ENCODE results near the gene PGC. TPM values are rescaled to one million over a fixed set of nuclear protein-coding genes. Genes with fewer than 3 reads are reported as not detected.

Gene PGC
- total and polyA plus RNA-seq, 2 donors (not counting 3 experiments of a cell fraction or from before 2014, with no cell fraction given), result not detected

GRCh38 chr6:41702771-41703494 lies 44.3 kb downstream of the PGC start:
- no TSS peak for BruUV-seq (replicated peaks)
- FAIRE-seq, result no peak

DNA sequence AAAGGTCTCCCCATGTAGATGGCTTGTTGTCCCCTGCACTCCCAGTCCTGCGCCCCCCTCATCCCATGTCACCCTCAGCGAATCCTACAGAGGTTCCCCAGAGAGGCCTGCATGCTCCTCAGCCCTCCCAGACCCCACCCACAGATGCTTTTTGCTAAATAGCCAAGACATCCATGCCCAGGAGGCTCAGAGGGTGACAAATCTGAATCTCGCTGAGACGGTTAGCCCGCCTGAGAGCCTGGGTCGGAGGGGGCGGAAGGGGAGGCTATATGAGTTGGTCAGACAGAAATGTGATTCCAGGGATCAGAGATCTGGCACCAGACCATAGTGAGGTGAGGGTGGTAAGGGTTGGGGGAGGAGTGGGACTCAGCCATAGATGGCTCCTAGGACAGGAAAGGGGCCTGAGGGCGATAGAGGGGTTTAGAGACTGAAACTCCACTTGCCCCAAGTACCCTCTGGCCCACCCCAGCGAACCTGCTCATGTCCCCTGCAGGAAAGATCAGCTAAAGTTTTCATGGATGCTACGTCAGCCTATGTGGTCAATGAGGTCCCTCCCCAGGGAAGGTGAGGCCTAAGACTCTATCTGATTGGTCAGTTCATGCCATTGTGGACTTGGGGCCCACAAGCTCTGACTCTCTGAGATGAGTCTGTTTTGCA lies 45.0 kb downstream of the PGC start:
- DNase-seq (ENCODE audit: low read depth, low spot score), result no peak
- no peak overlapping the region for H3K4me3 ChIP-seq (replicated peaks in 1 of 3; ENCODE audit: insufficient read depth in 1 of 3, low read depth in 1 of 3, low read length in 3 of 3)
- no peak overlapping the region for H3K9ac ChIP-seq (replicated peaks; ENCODE audit: extremely low read depth, insufficient read depth, low read length)
- no TSS peak for BruUV-seq (replicated peaks)
- FAIRE-seq, result no peak
- H4K20me1 ChIP-seq (replicated peaks; ENCODE audit: control insufficient read depth, extremely low read depth, insufficient read depth, low read length), result no peaks in the 10 kb centered on the region
- H3K27ac ChIP-seq (ENCODE audit: insufficient read depth, low read depth, low read length), result no peak overlapping the region
- no peak overlapping the region for H2AFZ ChIP-seq (ENCODE audit: low read depth, low read length)
- no peak for TF ChIP-seq GATA2 (IDR thresholded peaks at IDR 0.05; ENCODE audit: insufficient read depth, insufficient read length, low read depth, low read length)
- no peak for TF ChIP-seq JUN (IDR thresholded peaks at IDR 0.05; ENCODE audit: borderline replicate concordance, insufficient read depth, insufficient read length, low read depth)
- no peak for TF ChIP-seq MAX (IDR thresholded peaks at IDR 0.05; ENCODE audit: insufficient read depth, insufficient read length)
- no peak for TF ChIP-seq MYC (IDR thresholded peaks at IDR 0.05; ENCODE audit: low read depth, low read length)
- TF ChIP-seq FOS (IDR thresholded peaks at IDR 0.05; ENCODE audit: borderline replicate concordance, insufficient read depth, low read length), result no peak
- no peak for TF ChIP-seq EZH2 (IDR thresholded peaks at IDR 0.05; ENCODE audit: borderline replicate concordance, low read depth, low read length, severe bottlenecking)
- no peak for TF ChIP-seq POLR2AphosphoS5 (IDR thresholded peaks at IDR 0.05; ENCODE audit: insufficient read depth, low read depth, low read length)
- TF ChIP-seq, protein P1, sequence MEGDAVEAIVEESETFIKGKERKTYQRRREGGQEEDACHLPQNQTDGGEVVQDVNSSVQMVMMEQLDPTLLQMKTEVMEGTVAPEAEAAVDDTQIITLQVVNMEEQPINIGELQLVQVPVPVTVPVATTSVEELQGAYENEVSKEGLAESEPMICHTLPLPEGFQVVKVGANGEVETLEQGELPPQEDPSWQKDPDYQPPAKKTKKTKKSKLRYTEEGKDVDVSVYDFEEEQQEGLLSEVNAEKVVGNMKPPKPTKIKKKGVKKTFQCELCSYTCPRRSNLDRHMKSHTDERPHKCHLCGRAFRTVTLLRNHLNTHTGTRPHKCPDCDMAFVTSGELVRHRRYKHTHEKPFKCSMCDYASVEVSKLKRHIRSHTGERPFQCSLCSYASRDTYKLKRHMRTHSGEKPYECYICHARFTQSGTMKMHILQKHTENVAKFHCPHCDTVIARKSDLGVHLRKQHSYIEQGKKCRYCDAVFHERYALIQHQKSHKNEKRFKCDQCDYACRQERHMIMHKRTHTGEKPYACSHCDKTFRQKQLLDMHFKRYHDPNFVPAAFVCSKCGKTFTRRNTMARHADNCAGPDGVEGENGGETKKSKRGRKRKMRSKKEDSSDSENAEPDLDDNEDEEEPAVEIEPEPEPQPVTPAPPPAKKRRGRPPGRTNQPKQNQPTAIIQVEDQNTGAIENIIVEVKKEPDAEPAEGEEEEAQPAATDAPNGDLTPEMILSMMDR (IDR thresholded peaks at IDR 0.05; ENCODE audit: extremely low read depth in 1 of 2, insufficient read depth in 1 of 2, low read depth in 1 of 2, low read length in 2 of 2), result no peak
- no peak for TF ChIP-seq POLR2A (IDR thresholded peaks at IDR 0.05; ENCODE audit: low read depth, low read length)
- POLR2A ChIA-PET, result no interaction called here
- CTCF ChIA-PET, result interaction anchor here (1.3 kb wide), 1 partner anchor 32 kb away, joined by 6 read pairs; no protein-coding TSS in a partner anchor
- no peaks in the 10 kb centered on the region for H3K36me3 ChIP-seq (ENCODE audit: control insufficient read depth in 2 of 2, extremely low read depth in 1 of 2, insufficient read depth in 2 of 2, low read length in 2 of 2)
- H3K9me3 ChIP-seq (replicated peaks; ENCODE audit: control insufficient read depth, insufficient read depth, low read length), result no peaks in the 10 kb centered on the region
- no peaks in the 10 kb centered on the region for H3K27me3 ChIP-seq (ENCODE audit: control insufficient read depth in 2 of 2, insufficient read depth in 2 of 2, low read length in 2 of 2)
- dilution Hi-C loops (cut with MboI; ENCODE audit: extremely low pct_ligation_motif_present, low sequenced_read_pairs) (no loop called here), intact Hi-C loops (cut with micrococcal nuclease) (no loop called here)
- H3K79me2 ChIP-seq (ENCODE audit: control insufficient read depth, insufficient read depth, low read length), result no peaks in the 10 kb centered on the region
- H3K4me1 ChIP-seq (ENCODE audit: control insufficient read depth, extremely low read depth, insufficient read depth, low read length), result peaks cover 19% of the 10 kb centered on the region
- no peak overlapping the region for H3K4me2 ChIP-seq (ENCODE audit: insufficient read depth, low read length)
- H3K9me1 ChIP-seq (replicated peaks; ENCODE audit: control insufficient read depth, extremely low read depth, insufficient read depth, low read length), result no peaks in the 10 kb centered on the region

More at GRCh38 chr6:41702771-41703494, 44.3 kb downstream of the PGC start:
- peaks cover 13% of the 10 kb centered on the region for H3K4me1 ChIP-seq (ENCODE audit: control insufficient read depth, extremely low read depth, insufficient read depth, low read length)
- no peak for TF ChIP-seq FOS (IDR thresholded peaks at IDR 0.05; ENCODE audit: borderline replicate concordance, insufficient read depth, low read length)
- no peak for TF ChIP-seq JUN (IDR thresholded peaks at IDR 0.05; ENCODE audit: borderline replicate concordance, insufficient read depth, insufficient read length, low read depth)
- TF ChIP-seq POLR2A (IDR thresholded peaks at IDR 0.05; ENCODE audit: low read depth, low read length), result no peak
- H3K9me3 ChIP-seq (replicated peaks; ENCODE audit: control insufficient read depth, insufficient read depth, low read length), result no peaks in the 10 kb centered on the region
- ChIA-PET POLR2A (interaction anchor here (0.7 kb wide), 1 partner anchor 132 kb away, joined by 3 read pairs; no protein-coding TSS in a partner anchor), CTCF (interaction anchor here (1.3 kb wide), 1 partner anchor 31 kb away, joined by 6 read pairs; no protein-coding TSS in a partner anchor)
- no peaks in the 10 kb centered on the region for H3K36me3 ChIP-seq (ENCODE audit: control insufficient read depth in 2 of 2, extremely low read depth in 1 of 2, insufficient read depth in 2 of 2, low read length in 2 of 2)
- intact Hi-C loops (cut with micrococcal nuclease), result no loop called here
- DNase-seq (ENCODE audit: low read depth, low spot score), result no peak
- no peak overlapping the region for H3K4me3 ChIP-seq (replicated peaks in 1 of 3; ENCODE audit: insufficient read depth in 1 of 3, low read depth in 1 of 3, low read length in 3 of 3)
- no peaks in the 10 kb centered on the region for H4K20me1 ChIP-seq (replicated peaks; ENCODE audit: control insufficient read depth, extremely low read depth, insufficient read depth, low read length)
- no peak overlapping the region for H3K9ac ChIP-seq (replicated peaks; ENCODE audit: extremely low read depth, insufficient read depth, low read length)
- no peak overlapping the region for H3K27ac ChIP-seq (ENCODE audit: insufficient read depth, low read depth, low read length)
- dilution Hi-C loops (cut with MboI; ENCODE audit: extremely low pct_ligation_motif_present, low sequenced_read_pairs), result no loop called here
- H3K4me2 ChIP-seq (ENCODE audit: insufficient read depth, low read length), result no peak overlapping the region
- no peaks in the 10 kb centered on the region for H3K9me1 ChIP-seq (replicated peaks; ENCODE audit: control insufficient read depth, extremely low read depth, insufficient read depth, low read length)
- no peaks in the 10 kb centered on the region for H3K79me2 ChIP-seq (ENCODE audit: control insufficient read depth, insufficient read depth, low read length)
- H3K27me3 ChIP-seq (ENCODE audit: control insufficient read depth in 2 of 2, insufficient read depth in 2 of 2, low read length in 2 of 2), result no peaks in the 10 kb centered on the region
- no peak overlapping the region for H2AFZ ChIP-seq (ENCODE audit: low read depth, low read length)

Data from endothelial cell of umbilical vein (primary cell).